Stimulated activated CD4-positive, alpha-beta T cell treated with anti-CD3 and anti-CD28 coated beads, Interleukin-2, amount 100 ng/mL, for 48 hours (primary cell): ENCODE results near the gene CERS1.

Source experiments
- DNase-seq, 2 donors: peaks; one replicate each; pipeline ENCODE4 v3.0.0-alpha.2; 2020

The CERS1 gene

GRCh38 chr19:18855647-18856384, 40.1 kb downstream of the CERS1 start:
- DNase-seq, result no peak

- DNase-seq, result no peak
Measured at GRCh38 chr19:18854982-18855381, 41.0 kb downstream of the CERS1 start.

- no peak for DNase-seq
Measured at GRCh38 chr19:18853755-18854427, 42.1 kb downstream of the CERS1 start.

GRCh38 chr19:18852648-18853047, 43.3 kb downstream of the CERS1 start:
- DNase-seq, result no peak

GRCh38 chr19:18851673-18852325, 44.2 kb downstream of the CERS1 start:
- DNase-seq, result no peak

GRCh38 chr19:18850471-18851375, 45.2 kb downstream of the CERS1 start:
- no peak for DNase-seq

GRCh38 chr19:18849838-18850400, 46.0 kb downstream of the CERS1 start:
- DNase-seq, result no peak

GRCh38 chr19:18848878-18849661, 46.9 kb downstream of the CERS1 start:
- peak in 1 of 2 donors; percentile 23 for DNase-seq

- no peak for DNase-seq
Measured at GRCh38 chr19:18847549-18848463, 48.2 kb downstream of the CERS1 start.

GRCh38 chr19:18846862-18847548, 49.0 kb downstream of the CERS1 start:
- peak; percentile 60 to 65 for DNase-seq

GRCh38 chr19:18845961-18846360, 50.0 kb downstream of the CERS1 start:
- no peak for DNase-seq

GRCh38 chr19:18844806-18845329, 51.1 kb downstream of the CERS1 start:
- no peak for DNase-seq

GRCh38 chr19:18843960-18844359, 52.0 kb downstream of the CERS1 start:
- DNase-seq, result no peak

GRCh38 chr19:18842166-18842565, 53.8 kb downstream of the CERS1 start:
- DNase-seq, result no peak

- no peak for DNase-seq
Measured at GRCh38 chr19:18841400-18841799, 54.6 kb downstream of the CERS1 start.

- no peak for DNase-seq
Measured at GRCh38 chr19:18840288-18841267, 55.4 kb downstream of the CERS1 start.

- DNase-seq, result no peak
Measured at GRCh38 chr19:18839465-18840287, 56.3 kb downstream of the CERS1 start.

- DNase-seq, result no peak
Measured at GRCh38 chr19:18834644-18834984, 61.3 kb downstream of the CERS1 start.
